Mesothelial cell of epicardium (in vitro differentiated cells): ENCODE results near the gene FXYD2. TPM values are rescaled to one million over a fixed set of nuclear protein-coding genes. Genes with fewer than 3 reads are reported as not detected.
"Not testable (repeated sequence)": the region's sequence is repeated elsewhere in the genome, so short reads cannot be mapped to it uniquely, and the experiment has no call there.

Experiments used
- DNase-seq, 2 experiments: peaks; one replicate each; pipeline ENCODE4 v3.0.0; 2021; ENCODE audit warnings: low spot score in 2 of 2; ENCODE audit not compliant: unreplicated experiment in 2 of 2
- H3K27ac Mint-ChIP-seq: 2 replicates; pipeline ENCODE4 v1.8.0; 2021; ENCODE audit warnings: mixed read lengths
- H3K27me3 Mint-ChIP-seq: 2 replicates; pipeline ENCODE4 v1.8.0; 2021; ENCODE audit warnings: low read depth, mixed read lengths
- H3K36me3 Mint-ChIP-seq: 2 replicates; pipeline ENCODE4 v1.8.0; 2021; ENCODE audit warnings: mixed read lengths
- H3K4me1 Mint-ChIP-seq: 2 replicates; pipeline ENCODE4 v1.8.0; 2021; ENCODE audit warnings: mixed read lengths
- H3K4me3 Mint-ChIP-seq: 2 replicates; pipeline ENCODE4 v1.8.0; 2021; ENCODE audit warnings: mild to moderate bottlenecking, moderate library complexity, mixed read lengths
- H3K9me3 Mint-ChIP-seq: 2 replicates; pipeline ENCODE4 v1.8.0; 2021; ENCODE audit warnings: mixed read lengths
- CTCF ChIP-seq: fragments of 200-600 bp; sonication (generic); IDR thresholded peaks from one replicate; pipeline ENCODE4 v1.5.0; 2021; ENCODE audit warnings: antibody characterized with exemption; ENCODE audit not compliant: unreplicated experiment
- total RNA-seq: library from RNA; stranded (reverse); gene quantifications from 3 replicates; pipeline ENCODE4 v1.2.1, GENCODE V29; 2021

The FXYD2 gene
- total RNA-seq, 1 donor from 2014 or later: 6.3 TPM

- peaks cover 63% of the 10 kb centered on the region for H3K4me1 Mint-ChIP-seq
- peak overlapping the region; percentile 30 for H3K4me3 Mint-ChIP-seq
- H3K27ac Mint-ChIP-seq: peak overlapping the region; percentile 78
These were observed 8.3 kb downstream of the FXYD2 start for GRCh38 chr11:117816151-117816741.

GRCh38 chr11:117815262-117815803 is 9.2 kb downstream of the FXYD2 start:
- no peak for DNase-seq
- Mint-ChIP-seq H3K27me3 (peaks cover 28% of the 10 kb centered on the region), H3K9me3 (no peaks in the 10 kb centered on the region), H3K4me3 (peak overlapping the region; percentile 7), H3K36me3 (no peaks in the 10 kb centered on the region), H3K4me1 (peaks cover 72% of the 10 kb centered on the region), H3K27ac (peak overlapping the region; percentile 65)
- TF ChIP-seq CTCF: no peak

More at GRCh38 chr11:117816151-117816741, 8.3 kb downstream of the FXYD2 start:
- Mint-ChIP-seq H3K36me3 (no peaks in the 10 kb centered on the region), H3K27me3 (peaks cover 19% of the 10 kb centered on the region), H3K9me3 (no peaks in the 10 kb centered on the region)
- peak in 1 of 2 experiments; percentile 69 for DNase-seq
- TF ChIP-seq CTCF: no peak

- peaks cover 31% of the 10 kb centered on the region for H3K27me3 Mint-ChIP-seq
- no peaks in the 10 kb centered on the region for H3K36me3 Mint-ChIP-seq
- peak; percentile 57 to 74 for DNase-seq
- no peak for TF ChIP-seq CTCF
- H3K4me3 Mint-ChIP-seq: peak overlapping the region; percentile 7
- peaks cover 73% of the 10 kb centered on the region for H3K4me1 Mint-ChIP-seq
- H3K27ac Mint-ChIP-seq: peak overlapping the region; percentile 65
- no peaks in the 10 kb centered on the region for H3K9me3 Mint-ChIP-seq
These were observed 9.7 kb downstream of the FXYD2 start for GRCh38 chr11:117814766-117815261.

- no peak for DNase-seq
- H3K27me3 Mint-ChIP-seq: peaks cover 36% of the 10 kb centered on the region
- no peak for TF ChIP-seq CTCF
- peaks cover 74% of the 10 kb centered on the region for H3K4me1 Mint-ChIP-seq
- H3K9me3 Mint-ChIP-seq: no peaks in the 10 kb centered on the region
- H3K27ac Mint-ChIP-seq: peak overlapping the region; percentile 52
- H3K36me3 Mint-ChIP-seq: no peaks in the 10 kb centered on the region
- H3K4me3 Mint-ChIP-seq: no peak overlapping the region
These were observed 10.3 kb downstream of the FXYD2 start for GRCh38 chr11:117814204-117814765.

- not testable (repeated sequence) for H3K36me3 Mint-ChIP-seq, H3K9me3 Mint-ChIP-seq, DNase-seq, H3K27ac Mint-ChIP-seq, H3K4me3 Mint-ChIP-seq
- Mint-ChIP-seq H3K4me1 (peaks cover 46% of the 10 kb centered on the region), H3K27me3 (peaks cover 73% of the 10 kb centered on the region)
These were observed 14.5 kb downstream of the FXYD2 start for GRCh38 chr11:117810056-117810451.
